CD4-positive, alpha-beta T cell (primary cell): Measurements from ENCODE around the gene RPTOR. TPM values are rescaled to one million over a fixed set of nuclear protein-coding genes. Genes with fewer than 3 reads are reported as not detected.

Experiments
- ATAC-seq: fragments of 200-7000 bp; cut with Tn5 transposase; one replicate; pipeline ENCODE4 v1.10.0; 2022; ENCODE audit warnings: mild to moderate bottlenecking; ENCODE audit not compliant: poor library complexity
- CTCF ChIA-PET: fragments of 350-600 bp; sonication (Branson Sonifier 250); formaldehyde crosslinking; loops from one replicate; lab custom pipeline; 2021; ENCODE audit warnings: antibody characterized with exemption, inconsistent platforms; lab: Charles Lee
- POLR2A ChIA-PET: fragments of 350-600 bp; sonication (Branson Sonifier 250); formaldehyde crosslinking; loops from one replicate; lab custom pipeline; 2021; ENCODE audit warnings: antibody characterized with exemption, inconsistent platforms; lab: Charles Lee
- DNase-seq, 14 experiments: peaks; one replicate each; pipeline ENCODE4 v3.0.0-alpha.2; 2013 to 2020; ENCODE audit warnings: mixed read lengths in 2 of 14
- H3K27ac ChIP-seq, 2 donors: one replicate each; pipeline versions ENCODE4 v1.5.1 to v1.7.0; 2013; ENCODE audit warnings: low read length in 2 of 2, low read depth in 1 of 2, mild to moderate bottlenecking in 1 of 2
- H3K27me3 ChIP-seq, 2 experiments: 1 replicate in 1 of 2; 2 replicates in 1 of 2; pipeline versions ENCODE4 v1.6.1 to v1.7.0; 2013; ENCODE audit warnings: low read length in 2 of 2, control low read depth in 1 of 2, mild to moderate bottlenecking in 1 of 2, moderate library complexity in 1 of 2; ENCODE audit not compliant: insufficient read depth in 2 of 2, control insufficient read depth in 1 of 2
- H3K36me3 ChIP-seq: one replicate; pipeline ENCODE4 v1.6.1; 2013; ENCODE audit warnings: low read length, control low read depth; ENCODE audit not compliant: insufficient read depth
- H3K4me1 ChIP-seq: one replicate; pipeline ENCODE4 v1.6.1; 2013; ENCODE audit warnings: low read length, control low read depth; ENCODE audit not compliant: insufficient read depth
- H3K4me3 ChIP-seq: one replicate; pipeline ENCODE4 v1.5.1; 2013; ENCODE audit warnings: mild to moderate bottlenecking, low read length, moderate library complexity
- H3K9me3 ChIP-seq, 2 experiments: 1 replicate in 1 of 2; 2 replicates in 1 of 2; pipeline versions ENCODE4 v1.6.1 to v1.7.0; 2013; ENCODE audit warnings: low read length in 2 of 2, mild to moderate bottlenecking in 2 of 2, control low read depth in 1 of 2, moderate library complexity in 1 of 2; ENCODE audit not compliant: control insufficient read depth in 1 of 2, insufficient read depth in 1 of 2
- H3K27ac Mint-ChIP-seq: one replicate; pipeline ENCODE4 v1.8.0; 2020; ENCODE audit warnings: mixed read lengths
- H3K27me3 Mint-ChIP-seq: one replicate; pipeline ENCODE4 v1.8.0; 2021; ENCODE audit warnings: mixed read lengths
- H3K36me3 Mint-ChIP-seq: one replicate; pipeline ENCODE4 v1.8.0; 2021; ENCODE audit warnings: low read depth, mixed read lengths
- H3K4me1 Mint-ChIP-seq: one replicate; pipeline ENCODE4 v1.8.0; 2021; ENCODE audit warnings: low read depth, mixed read lengths
- H3K4me3 Mint-ChIP-seq: one replicate; pipeline ENCODE4 v1.8.0; 2020; ENCODE audit warnings: mild to moderate bottlenecking, mixed read lengths
- H3K9me3 Mint-ChIP-seq: one replicate; pipeline ENCODE4 v1.8.0; 2020; ENCODE audit warnings: mixed read lengths
- intact Hi-C, 2 experiments: fragments of 100-400 bp; cut with DNase I in 1 of 2; cut with micrococcal nuclease in 1 of 2; formaldehyde crosslinking; loops; one replicate each; pipeline versions ENCODE4 v1.15.1 to v1.9.0; 2023 to 2025; cut with DNase I, micrococcal nuclease
- total RNA-seq, 174 experiments: library from RNA in 2 of 174; stranded (reverse) in 2 of 174; gene quantifications; one replicate each; pipeline ENCODE4 v1.2.3 and lab custom pipeline; 2021 to 2026
- TF ChIP-seq, protein P1 (sequence below): fragments of 200-600 bp; IDR thresholded peaks from one replicate; pipeline ENCODE4 v1.8.0; 2022; ENCODE audit warnings: antibody characterized with exemption, mild to moderate bottlenecking

The RPTOR gene
- total RNA-seq, 2 experiments from 2014 or later: 45.0 to 47.1 TPM

DNA sequence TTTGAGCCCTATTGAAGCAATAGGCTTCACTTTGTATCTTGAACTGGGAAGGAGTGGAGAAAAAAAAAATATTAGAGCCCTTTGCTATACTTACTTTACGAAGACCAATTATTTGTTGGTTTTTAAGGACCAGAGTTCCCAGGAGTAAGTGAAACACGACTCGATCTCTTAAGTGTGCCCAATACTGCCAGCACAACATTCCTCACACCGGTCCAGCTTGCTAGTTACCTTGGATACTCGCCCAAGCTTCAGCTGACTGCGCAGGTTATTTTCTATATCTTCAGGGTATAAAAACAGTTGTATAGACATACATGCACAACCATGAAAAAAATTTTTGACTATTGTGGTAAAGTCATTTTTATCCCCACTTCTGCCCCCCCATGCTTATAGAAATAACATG lies 72.1 kb downstream of the RPTOR start:
- CTCF ChIA-PET: interaction anchor here (0.7 kb wide), 1 partner anchor 248 kb away, joined by 3 read pairs; no protein-coding TSS in a partner anchor

DNA sequence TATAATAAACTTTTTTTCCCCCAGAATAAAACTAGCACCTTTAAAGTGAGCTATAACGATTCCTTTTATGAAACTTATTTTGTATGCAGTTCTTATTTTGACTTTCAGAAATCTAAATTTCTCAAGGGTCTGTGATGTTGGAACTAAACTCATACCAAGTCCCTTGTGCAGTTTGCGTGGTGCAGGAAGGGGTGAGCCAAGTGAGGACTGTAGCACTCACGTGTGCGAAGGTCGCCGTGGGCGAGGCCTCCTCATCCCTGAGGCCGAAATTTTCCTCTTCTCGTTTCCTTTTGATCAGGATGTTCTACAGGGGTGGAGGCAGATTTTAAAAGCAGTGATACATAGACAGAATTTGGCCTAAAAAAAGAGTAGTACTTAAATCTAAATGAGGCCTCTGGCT lies 73.7 kb downstream of the RPTOR start:
- Mint-ChIP-seq H3K36me3 (no peaks in the 10 kb centered on the region), H3K4me1 (peaks cover 65% of the 10 kb centered on the region), H3K27ac (no peak overlapping the region), H3K4me3 (no peak overlapping the region), H3K27me3 (no peaks in the 10 kb centered on the region), H3K9me3 (no peaks in the 10 kb centered on the region)
- Histone ChIP-seq H3K27ac (no peak overlapping the region), H3K36me3 (no peaks in the 10 kb centered on the region), H3K9me3 (no peaks in the 10 kb centered on the region), H3K4me1 (peaks cover 43% of the 10 kb centered on the region), H3K27me3 (no peaks in the 10 kb centered on the region), H3K4me3 (no peak overlapping the region)
- ATAC-seq (no peak), DNase-seq (no peak)
- ChIA-PET POLR2A (interaction anchor here (1.0 kb wide), 1 partner anchor 85 kb away, joined by 5 read pairs; no protein-coding TSS in a partner anchor), CTCF (no interaction called here)
- TF ChIP-seq, protein P1, sequence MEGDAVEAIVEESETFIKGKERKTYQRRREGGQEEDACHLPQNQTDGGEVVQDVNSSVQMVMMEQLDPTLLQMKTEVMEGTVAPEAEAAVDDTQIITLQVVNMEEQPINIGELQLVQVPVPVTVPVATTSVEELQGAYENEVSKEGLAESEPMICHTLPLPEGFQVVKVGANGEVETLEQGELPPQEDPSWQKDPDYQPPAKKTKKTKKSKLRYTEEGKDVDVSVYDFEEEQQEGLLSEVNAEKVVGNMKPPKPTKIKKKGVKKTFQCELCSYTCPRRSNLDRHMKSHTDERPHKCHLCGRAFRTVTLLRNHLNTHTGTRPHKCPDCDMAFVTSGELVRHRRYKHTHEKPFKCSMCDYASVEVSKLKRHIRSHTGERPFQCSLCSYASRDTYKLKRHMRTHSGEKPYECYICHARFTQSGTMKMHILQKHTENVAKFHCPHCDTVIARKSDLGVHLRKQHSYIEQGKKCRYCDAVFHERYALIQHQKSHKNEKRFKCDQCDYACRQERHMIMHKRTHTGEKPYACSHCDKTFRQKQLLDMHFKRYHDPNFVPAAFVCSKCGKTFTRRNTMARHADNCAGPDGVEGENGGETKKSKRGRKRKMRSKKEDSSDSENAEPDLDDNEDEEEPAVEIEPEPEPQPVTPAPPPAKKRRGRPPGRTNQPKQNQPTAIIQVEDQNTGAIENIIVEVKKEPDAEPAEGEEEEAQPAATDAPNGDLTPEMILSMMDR: no peak
- intact Hi-C loops: loop anchor here (10.0 kb wide), 2 partner anchors 46 to 86 kb away; no protein-coding TSS in a partner anchor

More for the DNA sequence above, 72.1 kb downstream of the RPTOR start:
- Histone ChIP-seq H3K4me1 (peaks cover 37% of the 10 kb centered on the region), H3K27ac (no peak overlapping the region), H3K9me3 (no peaks in the 10 kb centered on the region), H3K27me3 (no peaks in the 10 kb centered on the region), H3K36me3 (no peaks in the 10 kb centered on the region), H3K4me3 (no peak overlapping the region)
- Mint-ChIP-seq H3K36me3 (no peaks in the 10 kb centered on the region), H3K4me1 (peaks cover 66% of the 10 kb centered on the region), H3K4me3 (no peak overlapping the region), H3K9me3 (no peaks in the 10 kb centered on the region), H3K27ac (no peak overlapping the region), H3K27me3 (no peaks in the 10 kb centered on the region)
- TF ChIP-seq, protein P1: no peak
- intact Hi-C loops: loop anchor here (10.0 kb wide), 2 partner anchors 48 to 88 kb away; no protein-coding TSS in a partner anchor
- no peak for ATAC-seq
- DNase-seq: no peak
- POLR2A ChIA-PET: interaction anchor here (1.0 to 1.4 kb wide), 2 partner anchors 9 to 176 kb away, joined by 3 to 5 read pairs; no protein-coding TSS in a partner anchor

DNA sequence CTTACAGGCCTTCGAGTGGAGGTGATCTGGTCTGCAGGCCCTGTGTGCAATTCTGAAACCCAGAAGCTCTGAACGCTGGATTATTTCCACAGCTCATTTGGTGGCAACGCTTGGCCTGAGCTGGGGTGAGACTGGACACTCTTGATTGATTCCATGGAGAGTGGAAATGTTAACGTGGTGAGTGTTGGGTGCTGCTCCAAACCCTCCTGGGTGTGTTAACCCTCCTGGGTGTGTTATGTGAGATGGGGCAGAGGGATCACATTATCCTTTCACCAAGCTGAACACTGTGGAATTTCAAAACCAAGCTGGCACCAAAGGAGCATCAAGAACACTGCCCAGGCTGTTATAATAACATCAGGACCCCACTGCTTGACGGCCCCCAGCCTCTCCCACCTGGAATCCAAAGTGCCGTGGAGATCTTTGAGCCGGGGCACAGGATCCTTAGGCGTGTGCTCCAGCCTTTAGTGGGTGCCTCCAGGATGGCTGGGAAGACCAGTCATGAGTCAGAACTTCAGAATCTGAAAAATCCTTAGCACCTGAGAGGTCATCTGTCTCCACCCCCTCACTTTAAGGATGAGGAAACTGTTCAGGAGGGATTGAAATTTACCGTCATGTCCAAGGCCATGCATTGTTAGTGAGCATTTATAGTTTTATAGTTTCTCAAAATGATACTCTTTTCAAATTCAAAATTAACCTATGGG lies 75.0 kb downstream of the RPTOR start:
- Mint-ChIP-seq H3K27ac (no peak overlapping the region), H3K9me3 (no peaks in the 10 kb centered on the region), H3K4me1 (peaks cover 55% of the 10 kb centered on the region), H3K36me3 (peaks cover 3% of the 10 kb centered on the region), H3K27me3 (no peaks in the 10 kb centered on the region), H3K4me3 (no peak overlapping the region)
- H3K36me3 ChIP-seq: no peaks in the 10 kb centered on the region
- peaks cover 30% of the 10 kb centered on the region for H3K4me1 ChIP-seq
- H3K9me3 ChIP-seq: no peaks in the 10 kb centered on the region
- no peaks in the 10 kb centered on the region for H3K27me3 ChIP-seq
- DNase-seq (no peak), ATAC-seq (no peak)
- TF ChIP-seq, protein P1: no peak
- H3K4me3 ChIP-seq: no peak overlapping the region
- ChIA-PET POLR2A (interaction anchor here (0.6 kb wide), 1 partner anchor 23 kb away, joined by 3 read pairs; no protein-coding TSS in a partner anchor), CTCF (interaction anchor here (2.2 kb wide), 1 partner anchor 44 kb away, joined by 5 read pairs; no protein-coding TSS in a partner anchor)
- H3K27ac ChIP-seq: no peak overlapping the region
- intact Hi-C loops: loop anchor here (10.0 kb wide), 2 partner anchors 45 to 85 kb away; no protein-coding TSS in a partner anchor
